Testis (tissue), 3 donors: ENCODE results near the gene TBX2. TPM values are rescaled to one million over a fixed set of nuclear protein-coding genes. Genes with fewer than 3 reads are reported as not detected.
"Not testable (repeated sequence)": the region's sequence is repeated elsewhere in the genome, so short reads cannot be mapped to it uniquely, and the experiment has no call there.

Experiments
- DNase-seq: peaks from one replicate; pipeline ENCODE4 v3.0.0-alpha.2; 2019
- H3K27ac ChIP-seq, 2 donors: fragments of 200-600 bp; sonication (generic); one replicate each; pipeline ENCODE4 v1.5.1; 2019
- H3K27me3 ChIP-seq: fragments of 200-600 bp; sonication (generic); one replicate; pipeline ENCODE4 v1.5.1; 2019
- H3K36me3 ChIP-seq: fragments of 200-600 bp; sonication (generic); one replicate; pipeline ENCODE4 v1.5.1; 2017; ENCODE audit warnings: low read depth; ENCODE audit errors: missing control alignments
- H3K4me1 ChIP-seq: fragments of 200-600 bp; sonication (generic); one replicate; pipeline ENCODE4 v1.5.1; 2019
- H3K4me3 ChIP-seq, 2 donors: fragments of 200-600 bp; sonication (generic); one replicate each; pipeline ENCODE4 v1.5.1; 2017 to 2019
- H3K9me3 ChIP-seq: fragments of 200-600 bp; sonication (generic); one replicate; pipeline ENCODE4 v1.5.1; 2017
- CTCF ChIP-seq, 3 experiments: fragments of 450-650 bp in 2 of 3; fragments of 200-600 bp in 1 of 3; sonication (generic) in 1 of 3; IDR thresholded peaks; one replicate each; pipeline ENCODE4 v1.5.1; 2016 to 2019; ENCODE audit warnings: antibody characterized with exemption in 3 of 3, mild to moderate bottlenecking in 2 of 3, moderate library complexity in 1 of 3
- POLR2A ChIP-seq: fragments of 450-650 bp; IDR thresholded peaks from one replicate; pipeline ENCODE4 v1.6.1; 2017; ENCODE audit warnings: antibody characterized with exemption, mild to moderate bottlenecking, moderate library complexity
- WGBS, 2 donors: methylation state at CpG; one replicate each; pipeline ENCODE4 v1.1.5; 2018; 5-methylcytosine and 5-hydroxymethylcytosine counted together
- intact Hi-C: fragments of 100-400 bp; cut with DNase I; formaldehyde crosslinking; loops from one replicate; pipeline ENCODE4 v1.15.1; 2023; ENCODE audit warnings: low total_unique reads
- polyA plus RNA-seq: library from polyadenylated mRNA; stranded (reverse); fragments of 350-450 nt; fragmentation: Illumina TruSeq; extraction: RNeasy Lipid Tissue Mini Kit (QIAGEN cat#74804); gene quantifications from one replicate; pipeline ENCODE4 v1.2.3, GENCODE V29; 2014; ENCODE audit warnings: low read depth, low replicate concordance; ENCODE audit not compliant: insufficient read depth
- total RNA-seq, 2 donors: library from RNA; depleted of rRNA; stranded (reverse); fragments of >200 nt; gene quantifications; one replicate each; pipeline ENCODE4 v1.2.3, GENCODE V29; 2016

Gene TBX2
- total and polyA plus RNA-seq, 3 donors from 2014 or later = 14.8 to 29.6 (median 20.1) TPM

GRCh38 chr17:61427567-61427966, 27.9 kb downstream of the TBX2 start:
- no peaks in the 10 kb centered on the region for H3K36me3 ChIP-seq
- no peak for DNase-seq
- H3K27me3 ChIP-seq = no peaks in the 10 kb centered on the region

GRCh38 chr17:61429274-61429673, 29.6 kb downstream of the TBX2 start:
- H3K4me1 ChIP-seq = no peaks in the 10 kb centered on the region
- no peak overlapping the region for H3K27ac ChIP-seq
- no peaks in the 10 kb centered on the region for H3K36me3 ChIP-seq
- no peak for DNase-seq
- no peaks in the 10 kb centered on the region for H3K27me3 ChIP-seq
- WGBS, 2 donors = 75 to 76% methylated on average over 1 of the region's 1 CpG
- no peak for TF ChIP-seq POLR2A
- intact Hi-C loops = no loop called here
- no peak overlapping the region for H3K4me3 ChIP-seq
- H3K9me3 ChIP-seq = no peaks in the 10 kb centered on the region

More at GRCh38 chr17:61427567-61427966, 27.9 kb downstream of the TBX2 start:
- Histone ChIP-seq H3K27ac (no peak overlapping the region), H3K9me3 (no peaks in the 10 kb centered on the region), H3K4me1 (no peaks in the 10 kb centered on the region), H3K4me3 (no peak overlapping the region)
- TF ChIP-seq POLR2A (no peak), CTCF (IDR thresholded peaks at IDR 0.05) (no peak)
- intact Hi-C loops = no loop called here

- H3K36me3 ChIP-seq, H3K27ac ChIP-seq, H3K9me3 ChIP-seq, H3K4me1 ChIP-seq, H3K27me3 ChIP-seq, DNase-seq, H3K4me3 ChIP-seq, intact Hi-C loops: not testable (repeated sequence)
- WGBS, 2 donors = 87 to 94% methylated on average over 6 of the region's 6 CpGs
These were observed 30.2 kb downstream of the TBX2 start for GRCh38 chr17:61429831-61430230.

- WGBS, 2 donors = 81 to 90% methylated on average over 4 of the region's 4 CpGs
These were observed 32.1 kb downstream of the TBX2 start for GRCh38 chr17:61431594-61432311.

GRCh38 chr17:61436273-61436672, 36.6 kb downstream of the TBX2 start:
- H3K27me3 ChIP-seq = no peaks in the 10 kb centered on the region
- no peak for DNase-seq
- H3K36me3 ChIP-seq = no peaks in the 10 kb centered on the region
- no peak for TF ChIP-seq POLR2A
- TF ChIP-seq CTCF (IDR thresholded peaks at IDR 0.05) = no peak
- no peaks in the 10 kb centered on the region for H3K4me1 ChIP-seq
- H3K27ac ChIP-seq = no peak overlapping the region
- H3K9me3 ChIP-seq = no peaks in the 10 kb centered on the region
- intact Hi-C loops = no loop called here
- no peak overlapping the region for H3K4me3 ChIP-seq

More at GRCh38 chr17:61431594-61432311, 32.1 kb downstream of the TBX2 start:
- DNase-seq = no peak
- no peaks in the 10 kb centered on the region for H3K9me3 ChIP-seq
- no peaks in the 10 kb centered on the region for H3K36me3 ChIP-seq
- H3K27ac ChIP-seq = no peak overlapping the region
- intact Hi-C loops = no loop called here
- no peaks in the 10 kb centered on the region for H3K4me1 ChIP-seq
- no peak overlapping the region for H3K4me3 ChIP-seq
- no peak for TF ChIP-seq POLR2A
- TF ChIP-seq CTCF (IDR thresholded peaks at IDR 0.05) = no peak
- H3K27me3 ChIP-seq = no peaks in the 10 kb centered on the region
